ENCODE data around the gene MXRA8. TPM values are rescaled to one million over a fixed set of nuclear protein-coding genes. Genes with fewer than 3 reads are reported as not detected.
A peak's percentile ranks its signal among the peaks of the same experiment; 100 is the strongest.

Gene MXRA8
- total and polyA plus RNA-seq, 9 donors: 40.3 to 206 (median 131) TPM

DNA sequence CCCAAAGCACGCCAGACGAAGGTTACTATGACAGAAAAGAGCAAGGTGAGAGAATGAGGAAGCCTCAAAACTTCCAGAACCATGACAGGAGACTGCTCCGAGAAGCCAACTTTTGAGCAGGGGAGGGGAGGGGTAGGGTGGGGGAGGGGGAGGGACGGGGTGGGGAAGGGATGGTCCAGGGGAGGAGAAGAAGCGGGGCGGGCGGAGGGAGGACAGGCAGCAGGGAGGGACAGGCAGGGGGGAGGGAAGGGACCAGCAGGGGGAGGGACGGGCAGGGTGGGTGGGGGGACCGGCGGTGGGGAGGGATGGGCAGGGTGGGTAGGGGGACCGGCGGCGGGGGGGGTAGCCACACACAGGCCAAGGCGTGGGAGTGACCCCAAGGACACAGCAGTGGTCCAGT is 35.9 kb downstream of the MXRA8 start:
- Histone ChIP-seq H3K36me3 (no peaks in the 10 kb centered on the region), H3K4me1 (ENCODE audit: insufficient read depth) (peaks cover 15% of the 10 kb centered on the region), H3K4me3 (no peak overlapping the region), H3K27ac (no peak overlapping the region), H3K9me3 (no peaks in the 10 kb centered on the region), H3K27me3 (no peaks in the 10 kb centered on the region)
- 29 to 65% (median 52%) methylated on average over 10 to 13 of the region's 14 CpGs for WGBS, 3 donors
- no peak for DNase-seq
- intact Hi-C loops (cut with DNase I): no loop called here
- TF ChIP-seq EP300 (IDR thresholded peaks at IDR 0.05) (no peak), POLR2A (IDR thresholded peaks at IDR 0.05) (no peak)
- TF ChIP-seq, protein P1, sequence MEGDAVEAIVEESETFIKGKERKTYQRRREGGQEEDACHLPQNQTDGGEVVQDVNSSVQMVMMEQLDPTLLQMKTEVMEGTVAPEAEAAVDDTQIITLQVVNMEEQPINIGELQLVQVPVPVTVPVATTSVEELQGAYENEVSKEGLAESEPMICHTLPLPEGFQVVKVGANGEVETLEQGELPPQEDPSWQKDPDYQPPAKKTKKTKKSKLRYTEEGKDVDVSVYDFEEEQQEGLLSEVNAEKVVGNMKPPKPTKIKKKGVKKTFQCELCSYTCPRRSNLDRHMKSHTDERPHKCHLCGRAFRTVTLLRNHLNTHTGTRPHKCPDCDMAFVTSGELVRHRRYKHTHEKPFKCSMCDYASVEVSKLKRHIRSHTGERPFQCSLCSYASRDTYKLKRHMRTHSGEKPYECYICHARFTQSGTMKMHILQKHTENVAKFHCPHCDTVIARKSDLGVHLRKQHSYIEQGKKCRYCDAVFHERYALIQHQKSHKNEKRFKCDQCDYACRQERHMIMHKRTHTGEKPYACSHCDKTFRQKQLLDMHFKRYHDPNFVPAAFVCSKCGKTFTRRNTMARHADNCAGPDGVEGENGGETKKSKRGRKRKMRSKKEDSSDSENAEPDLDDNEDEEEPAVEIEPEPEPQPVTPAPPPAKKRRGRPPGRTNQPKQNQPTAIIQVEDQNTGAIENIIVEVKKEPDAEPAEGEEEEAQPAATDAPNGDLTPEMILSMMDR (IDR thresholded peaks at IDR 0.05): no peak

DNA sequence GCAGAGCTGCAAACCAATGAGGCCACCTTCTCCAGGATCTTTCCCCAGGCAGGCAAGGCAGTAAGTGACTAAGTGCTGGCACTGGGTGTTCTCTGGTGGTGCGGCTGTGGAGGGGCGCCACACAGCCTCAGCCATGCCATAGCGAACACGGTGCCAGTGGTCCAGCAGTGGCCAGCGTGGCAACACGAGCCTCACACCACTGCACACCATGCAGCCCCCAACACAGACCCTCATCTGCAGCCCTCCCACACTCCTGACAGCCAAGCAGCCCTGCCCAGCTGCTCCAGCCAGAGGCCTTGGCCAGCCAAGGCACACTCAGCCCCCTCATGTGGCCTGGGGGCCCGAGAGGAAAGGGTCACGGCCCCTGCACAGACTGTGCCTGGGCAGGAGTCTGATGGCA is 36.9 kb downstream of the MXRA8 start:
- Histone ChIP-seq H3K27me3 (no peaks in the 10 kb centered on the region), H3K4me1 (ENCODE audit: insufficient read depth) (peaks cover 16% of the 10 kb centered on the region), H3K4me3 (no peak overlapping the region), H3K36me3 (no peaks in the 10 kb centered on the region), H3K27ac (no peak overlapping the region), H3K9me3 (no peaks in the 10 kb centered on the region)
- WGBS, 3 donors: 79 to 87% (median 83%) methylated on average over 8 of the region's 8 CpGs
- intact Hi-C loops (cut with DNase I): no loop called here
- DNase-seq: no peak
- TF ChIP-seq, protein P1 (IDR thresholded peaks at IDR 0.05): no peak
- TF ChIP-seq EP300 (IDR thresholded peaks at IDR 0.05): no peak
- no peak for TF ChIP-seq POLR2A (IDR thresholded peaks at IDR 0.05)

DNA sequence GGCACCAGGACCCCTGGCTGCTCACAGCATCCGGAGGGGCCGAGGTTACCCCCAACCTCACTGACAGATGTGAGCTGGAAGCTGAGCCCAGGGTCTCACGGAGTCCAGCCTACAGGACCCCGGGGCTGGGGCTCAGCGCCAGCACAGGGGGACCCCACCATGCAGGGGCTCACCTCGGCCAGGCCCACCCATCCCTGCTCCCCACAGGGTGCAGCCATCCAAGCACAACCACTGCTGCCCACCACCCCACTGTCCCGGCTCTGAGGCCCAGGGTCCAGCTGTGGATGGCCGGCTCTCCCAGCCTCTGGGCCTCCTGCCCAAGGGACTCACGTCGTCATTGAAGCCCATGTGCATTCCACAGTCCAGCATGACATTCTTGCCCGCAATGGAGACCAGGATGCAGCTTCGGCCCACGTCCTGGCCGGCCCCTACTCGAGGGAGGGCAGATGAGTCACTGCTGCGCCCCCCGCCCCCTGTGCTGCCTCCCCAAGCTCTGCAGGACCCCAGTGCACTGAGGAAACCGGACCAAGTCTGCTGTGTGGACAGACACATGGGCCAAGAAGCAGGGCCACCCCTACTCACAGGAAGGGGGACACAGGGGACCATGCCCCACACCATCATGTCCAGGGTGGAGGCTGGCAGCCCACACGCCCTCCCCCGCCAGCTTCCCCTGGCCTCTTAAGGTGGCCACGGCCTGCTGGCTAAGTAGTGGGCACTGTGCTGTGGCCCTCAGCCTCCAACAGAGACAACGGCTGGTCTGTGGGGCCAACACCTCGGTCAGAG is 37.5 kb downstream of the MXRA8 start:
- intact Hi-C loops (cut with DNase I): no loop called here
- no peak for DNase-seq
- no peaks in the 10 kb centered on the region for H3K9me3 ChIP-seq
- no peaks in the 10 kb centered on the region for H3K27me3 ChIP-seq
- H3K36me3 ChIP-seq: no peaks in the 10 kb centered on the region
- H3K27ac ChIP-seq: peak overlapping the region in 1 of 2 donors; percentile 29
- TF ChIP-seq, protein P1 (IDR thresholded peaks at IDR 0.05): no peak
- TF ChIP-seq EP300 (IDR thresholded peaks at IDR 0.05) (no peak), POLR2A (IDR thresholded peaks at IDR 0.05) (no peak)
- 60 to 72% (median 65%) methylated on average over 21 to 23 of the region's 23 CpGs for WGBS, 3 donors
- H3K4me1 ChIP-seq (ENCODE audit: insufficient read depth): peaks cover 16% of the 10 kb centered on the region
- no peak overlapping the region for H3K4me3 ChIP-seq

DNA sequence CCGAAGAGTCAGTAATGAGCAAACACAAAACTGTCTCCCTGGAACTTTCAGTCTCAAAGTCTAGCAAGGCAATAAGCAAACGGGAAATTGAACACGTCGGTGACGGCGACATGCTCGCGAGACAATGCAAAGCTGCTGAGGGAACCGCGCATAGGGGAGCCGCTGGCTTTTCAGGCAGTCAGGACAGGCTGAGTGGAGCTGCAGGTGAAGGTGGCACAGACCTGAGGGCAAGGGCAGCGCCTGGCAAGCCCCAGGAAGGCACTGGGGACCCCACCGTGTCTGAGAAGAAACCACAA is 38.8 kb downstream of the MXRA8 start:
- TF ChIP-seq EP300 (IDR thresholded peaks at IDR 0.05) (no peak), POLR2A (IDR thresholded peaks at IDR 0.05) (no peak)
- TF ChIP-seq, protein P1 (IDR thresholded peaks at IDR 0.05): no peak
- no peak for DNase-seq
- Histone ChIP-seq H3K4me3 (no peak overlapping the region), H3K4me1 (ENCODE audit: insufficient read depth) (peaks cover 10% of the 10 kb centered on the region), H3K27ac (no peak overlapping the region), H3K36me3 (no peaks in the 10 kb centered on the region), H3K27me3 (no peaks in the 10 kb centered on the region), H3K9me3 (no peaks in the 10 kb centered on the region)
- intact Hi-C loops (cut with DNase I): loop anchor here in 1 of 4 donors (10.0 kb wide), 1 partner anchor 185 kb away; no protein-coding TSS in a partner anchor
- WGBS, 3 donors: 88 to 93% (median 92%) methylated on average over 13 of the region's 13 CpGs

Measured in ovary (tissue), 9 donors.